ENCODE measurements around the gene SUGT1. TPM values are rescaled to one million over a fixed set of nuclear protein-coding genes. Genes with fewer than 3 reads are reported as not detected.

The SUGT1 gene
- total and polyA plus RNA-seq, 10 of the 15 experiments (the other 5 are each of a cell fraction or from before 2014, with no cell fraction given): 46.7 to 122 (median 77.3) TPM

DNA sequence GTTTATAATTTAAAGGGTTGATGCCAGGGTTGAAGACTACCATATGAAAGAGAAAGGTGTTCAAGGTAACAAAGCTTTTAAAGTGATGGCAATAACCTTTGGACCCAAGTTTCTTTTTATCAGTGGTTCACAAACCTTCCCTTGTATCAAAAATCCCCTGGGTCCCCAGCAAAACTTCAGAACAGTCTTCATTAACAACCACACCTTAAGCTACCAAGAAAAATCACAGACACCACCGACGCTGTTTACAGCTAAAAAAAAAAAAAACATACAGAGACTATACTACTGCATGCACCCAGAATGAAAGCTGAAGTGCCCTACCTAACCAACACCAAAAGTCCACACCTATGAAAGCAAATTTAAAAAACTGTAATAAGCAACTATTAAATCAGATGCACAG lies 73.6 kb downstream of the SUGT1 start:
- peak; percentile 59 for ATAC-seq
- RAD21 ChIA-PET (ENCODE audit: unreplicated experiment): interaction anchor here (0.7 to 5.8 kb wide), 34 partner anchors 9 to 242 kb away, joined by 3 to 161 read pairs (median 7); partner anchors contain the start of genes CNMD and SUGT1
- POLR2A ChIA-PET: interaction anchor here (1.0 to 4.9 kb wide), 12 partner anchors 9 to 86 kb away, joined by 3 to 39 read pairs (median 5); partner anchors contain the start of gene SUGT1
- Histone ChIP-seq H3K9me3 (replicated peaks; ENCODE audit: control insufficient read depth, insufficient read depth, low read length) (no peaks in the 10 kb centered on the region), H3K9ac (ENCODE audit: control insufficient read depth, insufficient read depth, low read length) (no peak overlapping the region), H3K79me2 (ENCODE audit: control insufficient read depth, insufficient read depth, low read length) (no peaks in the 10 kb centered on the region), H3K4me2 (ENCODE audit: control insufficient read depth, insufficient read depth) (no peak overlapping the region), H3K27me3 (replicated peaks in 1 of 2; ENCODE audit: control insufficient read depth in 2 of 2, insufficient read depth in 2 of 2, low read length in 1 of 2) (no peaks in the 10 kb centered on the region), H3K4me3 (no peak overlapping the region), H3K4me1 (ENCODE audit: control insufficient read depth, insufficient read depth, low read length) (peaks cover 3% of the 10 kb centered on the region; the same call in 1 of the 2 replicates), H2AFZ (ENCODE audit: control insufficient read depth, low read depth, low read length) (no peak overlapping the region), H3K36me3 (ENCODE audit: control insufficient read depth in 2 of 2, insufficient read depth in 2 of 2, low read length in 1 of 2) (no peaks in the 10 kb centered on the region), H3K27ac (ENCODE audit: control insufficient read depth, insufficient read depth) (no peak overlapping the region), H4K20me1 (ENCODE audit: control insufficient read depth, insufficient read depth) (no peaks in the 10 kb centered on the region)
- intact Hi-C loops (cut with micrococcal nuclease; ENCODE audit: unreplicated experiment) (no loop called here), in situ Hi-C loops (cut with MboI) (no loop called here)
- no peak for DNase-seq (ENCODE audit: low read depth, low spot score)
- SMC1A ChIA-PET (ENCODE audit: uncharacterized antibody, unreplicated experiment): interaction anchor here (0.8 to 5.9 kb wide), 33 partner anchors 9 to 90 kb away, joined by 3 to 137 read pairs (median 8); partner anchors contain the start of genes CNMD and SUGT1
- BruUV-seq (replicated peaks): no TSS peak
- CTCF ChIA-PET: interaction anchor here (0.8 to 5.7 kb wide), 19 partner anchors 8 to 425 kb away, joined by 3 to 82 read pairs (median 4); partner anchors contain the start of gene CNMD
- WGBS (ENCODE audit: insufficient coverage, insufficient replicate concordance, low lambda C conversion rate, missing lambda C conversion rate): 35% methylated on average over 2 of the region's 2 CpGs
- FAIRE-seq: no peak
- TF ChIP-seq TCF7 (IDR thresholded peaks at IDR 0.05; ENCODE audit: borderline replicate concordance) (no peak), IKZF2 (IDR thresholded peaks at IDR 0.05) (peak; percentile 42 to 45; a peak in 2 of 4 replicates), MXI1 (IDR thresholded peaks at IDR 0.05; ENCODE audit: low read depth, low read length) (no peak), NFXL1 (IDR thresholded peaks at IDR 0.05; ENCODE audit: borderline replicate concordance) (no peak), NBN (IDR thresholded peaks at IDR 0.05) (peak; percentile 94), CHD1 (IDR thresholded peaks at IDR 0.05; ENCODE audit: low read depth, low read length) (no peak), CHD2 (IDR thresholded peaks at IDR 0.05; ENCODE audit: borderline replicate concordance, low read depth, low read length) (no peak), GATAD2B (conservative IDR thresholded peaks at IDR 0.05; ENCODE audit: low read depth) (0 out of 2 replicates have a peak, but pooled peaks have one; percentile 40), CBX5 (IDR thresholded peaks at IDR 0.05; ENCODE audit: low read depth) (no peak), ZNF622 (IDR thresholded peaks at IDR 0.05) (no peak), SMAD1 (IDR thresholded peaks at IDR 0.05; ENCODE audit: low read depth, partially characterized antibody) (peak; percentile 79)
- TF ChIP-seq, protein P1, sequence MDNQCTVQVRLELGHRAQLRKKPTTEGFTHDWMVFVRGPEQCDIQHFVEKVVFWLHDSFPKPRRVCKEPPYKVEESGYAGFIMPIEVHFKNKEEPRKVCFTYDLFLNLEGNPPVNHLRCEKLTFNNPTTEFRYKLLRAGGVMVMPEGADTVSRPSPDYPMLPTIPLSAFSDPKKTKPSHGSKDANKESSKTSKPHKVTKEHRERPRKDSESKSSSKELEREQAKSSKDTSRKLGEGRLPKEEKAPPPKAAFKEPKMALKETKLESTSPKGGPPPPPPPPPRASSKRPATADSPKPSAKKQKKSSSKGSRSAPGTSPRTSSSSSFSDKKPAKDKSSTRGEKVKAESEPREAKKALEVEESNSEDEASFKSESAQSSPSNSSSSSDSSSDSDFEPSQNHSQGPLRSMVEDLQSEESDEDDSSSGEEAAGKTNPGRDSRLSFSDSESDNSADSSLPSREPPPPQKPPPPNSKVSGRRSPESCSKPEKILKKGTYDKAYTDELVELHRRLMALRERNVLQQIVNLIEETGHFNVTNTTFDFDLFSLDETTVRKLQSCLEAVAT (IDR thresholded peaks at IDR 0.05): peak; percentile 77
- TF ChIP-seq, protein P2, sequence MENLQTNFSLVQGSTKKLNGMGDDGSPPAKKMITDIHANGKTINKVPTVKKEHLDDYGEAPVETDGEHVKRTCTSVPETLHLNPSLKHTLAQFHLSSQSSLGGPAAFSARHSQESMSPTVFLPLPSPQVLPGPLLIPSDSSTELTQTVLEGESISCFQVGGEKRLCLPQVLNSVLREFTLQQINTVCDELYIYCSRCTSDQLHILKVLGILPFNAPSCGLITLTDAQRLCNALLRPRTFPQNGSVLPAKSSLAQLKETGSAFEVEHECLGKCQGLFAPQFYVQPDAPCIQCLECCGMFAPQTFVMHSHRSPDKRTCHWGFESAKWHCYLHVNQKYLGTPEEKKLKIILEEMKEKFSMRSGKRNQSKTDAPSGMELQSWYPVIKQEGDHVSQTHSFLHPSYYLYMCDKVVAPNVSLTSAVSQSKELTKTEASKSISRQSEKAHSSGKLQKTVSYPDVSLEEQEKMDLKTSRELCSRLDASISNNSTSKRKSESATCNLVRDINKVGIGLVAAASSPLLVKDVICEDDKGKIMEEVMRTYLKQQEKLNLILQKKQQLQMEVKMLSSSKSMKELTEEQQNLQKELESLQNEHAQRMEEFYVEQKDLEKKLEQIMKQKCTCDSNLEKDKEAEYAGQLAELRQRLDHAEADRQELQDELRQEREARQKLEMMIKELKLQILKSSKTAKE (IDR thresholded peaks at IDR 0.05; ENCODE audit: low read depth, poor library complexity, severe bottlenecking): no peak
- TF ChIP-seq, protein P3, sequence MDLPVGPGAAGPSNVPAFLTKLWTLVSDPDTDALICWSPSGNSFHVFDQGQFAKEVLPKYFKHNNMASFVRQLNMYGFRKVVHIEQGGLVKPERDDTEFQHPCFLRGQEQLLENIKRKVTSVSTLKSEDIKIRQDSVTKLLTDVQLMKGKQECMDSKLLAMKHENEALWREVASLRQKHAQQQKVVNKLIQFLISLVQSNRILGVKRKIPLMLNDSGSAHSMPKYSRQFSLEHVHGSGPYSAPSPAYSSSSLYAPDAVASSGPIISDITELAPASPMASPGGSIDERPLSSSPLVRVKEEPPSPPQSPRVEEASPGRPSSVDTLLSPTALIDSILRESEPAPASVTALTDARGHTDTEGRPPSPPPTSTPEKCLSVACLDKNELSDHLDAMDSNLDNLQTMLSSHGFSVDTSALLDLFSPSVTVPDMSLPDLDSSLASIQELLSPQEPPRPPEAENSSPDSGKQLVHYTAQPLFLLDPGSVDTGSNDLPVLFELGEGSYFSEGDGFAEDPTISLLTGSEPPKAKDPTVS (IDR thresholded peaks at IDR 0.05; ENCODE audit: low read depth, low read length): no peak
- TF ChIP-seq, protein P4, sequence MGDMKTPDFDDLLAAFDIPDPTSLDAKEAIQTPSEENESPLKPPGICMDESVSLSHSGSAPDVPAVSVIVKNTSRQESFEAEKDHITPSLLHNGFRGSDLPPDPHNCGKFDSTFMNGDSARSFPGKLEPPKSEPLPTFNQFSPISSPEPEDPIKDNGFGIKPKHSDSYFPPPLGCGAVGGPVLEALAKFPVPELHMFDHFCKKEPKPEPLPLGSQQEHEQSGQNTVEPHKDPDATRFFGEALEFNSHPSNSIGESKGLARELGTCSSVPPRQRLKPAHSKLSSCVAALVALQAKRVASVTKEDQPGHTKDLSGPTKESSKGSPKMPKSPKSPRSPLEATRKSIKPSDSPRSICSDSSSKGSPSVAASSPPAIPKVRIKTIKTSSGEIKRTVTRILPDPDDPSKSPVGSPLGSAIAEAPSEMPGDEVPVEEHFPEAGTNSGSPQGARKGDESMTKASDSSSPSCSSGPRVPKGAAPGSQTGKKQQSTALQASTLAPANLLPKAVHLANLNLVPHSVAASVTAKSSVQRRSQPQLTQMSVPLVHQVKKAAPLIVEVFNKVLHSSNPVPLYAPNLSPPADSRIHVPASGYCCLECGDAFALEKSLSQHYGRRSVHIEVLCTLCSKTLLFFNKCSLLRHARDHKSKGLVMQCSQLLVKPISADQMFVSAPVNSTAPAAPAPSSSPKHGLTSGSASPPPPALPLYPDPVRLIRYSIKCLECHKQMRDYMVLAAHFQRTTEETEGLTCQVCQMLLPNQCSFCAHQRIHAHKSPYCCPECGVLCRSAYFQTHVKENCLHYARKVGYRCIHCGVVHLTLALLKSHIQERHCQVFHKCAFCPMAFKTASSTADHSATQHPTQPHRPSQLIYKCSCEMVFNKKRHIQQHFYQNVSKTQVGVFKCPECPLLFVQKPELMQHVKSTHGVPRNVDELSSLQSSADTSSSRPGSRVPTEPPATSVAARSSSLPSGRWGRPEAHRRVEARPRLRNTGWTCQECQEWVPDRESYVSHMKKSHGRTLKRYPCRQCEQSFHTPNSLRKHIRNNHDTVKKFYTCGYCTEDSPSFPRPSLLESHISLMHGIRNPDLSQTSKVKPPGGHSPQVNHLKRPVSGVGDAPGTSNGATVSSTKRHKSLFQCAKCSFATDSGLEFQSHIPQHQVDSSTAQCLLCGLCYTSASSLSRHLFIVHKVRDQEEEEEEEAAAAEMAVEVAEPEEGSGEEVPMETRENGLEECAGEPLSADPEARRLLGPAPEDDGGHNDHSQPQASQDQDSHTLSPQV (IDR thresholded peaks at IDR 0.05): 0 out of 2 replicates have a peak, but pooled peaks have one; percentile 15

Data from GM12878 (cell line).